Erythroblast (primary cell): ENCODE measurements around the gene ERGIC1.

Experiments used
- GATA1 ChIP-seq: IDR thresholded peaks from 2 replicates; pipeline ENCODE4 v1.6.1; 2011; ENCODE audit warnings: low read depth, mild to moderate bottlenecking, control low read depth, low read length, moderate library complexity
- POLR2A ChIP-seq: IDR thresholded peaks from 2 replicates; pipeline ENCODE4 v1.6.1; 2011; ENCODE audit warnings: mild to moderate bottlenecking, low read length

- no peak for TF ChIP-seq POLR2A
- TF ChIP-seq GATA1, result no peak
Observed at GRCh38 chr5:172899436-172899835, 65.4 kb downstream of the ERGIC1 start.
